Mucosa of descending colon (tissue), 3 donors: Measurements from ENCODE around the gene SERTAD3. TPM values are rescaled to one million over a fixed set of nuclear protein-coding genes. Genes with fewer than 3 reads are reported as not detected.
"Not testable (repeated sequence)": the region's sequence is repeated elsewhere in the genome, so short reads cannot be mapped to it uniquely, and the experiment has no call there.

Source experiments
- ATAC-seq: fragments of 200-7000 bp; cut with Tn5 transposase; one replicate; pipeline ENCODE4 v1.9.1; 2020; ENCODE audit warnings: mild to moderate bottlenecking, moderate library complexity
- DNase-seq, 3 donors: peaks; one replicate each; pipeline ENCODE4 v3.0.0-alpha.2; 2020
- H3K36me3 ChIP-seq: fragments of 200-600 bp; one replicate; pipeline ENCODE4 v1.8.0; 2021; ENCODE audit warnings: low read depth, mild to moderate bottlenecking
- H3K4me1 ChIP-seq: fragments of 200-600 bp; one replicate; pipeline ENCODE4 v1.8.0; 2021; ENCODE audit warnings: low read depth, mild to moderate bottlenecking
- H3K4me3 ChIP-seq: fragments of 200-600 bp; one replicate; pipeline ENCODE4 v1.8.0; 2021; ENCODE audit warnings: mild to moderate bottlenecking
- H3K9me3 ChIP-seq: fragments of 200-600 bp; one replicate; pipeline ENCODE4 v1.8.0; 2021; ENCODE audit warnings: mild to moderate bottlenecking
- intact Hi-C, 2 donors: fragments of 100-400 bp; cut with DNase I in 1 of 2; cut with micrococcal nuclease in 1 of 2; formaldehyde crosslinking; loops; one replicate each; pipeline versions ENCODE4 v1.11.0 to v1.11.1; 2022; cut with DNase I, micrococcal nuclease
- total RNA-seq, 3 donors: library from RNA; stranded (reverse); fragmentation: NEBNext Ultra II Directional in 2 of 3; extraction: Animal tissue kit (Norgen Biotek cat#: 25700) in 2 of 3; gene quantifications; one replicate each; pipeline versions ENCODE4 v1.2.1 to v1.2.4, GENCODE V29; 2021 to 2023
- TF ChIP-seq, protein P1 (sequence below): fragments of 200-600 bp; IDR thresholded peaks from one replicate; pipeline ENCODE4 v1.8.0; 2022; ENCODE audit warnings: antibody characterized with exemption, mild to moderate bottlenecking
- donor health status: DM: no; HTN: no; CAD: no; lungs with moderate emphysema.
- donor health status: DM: no; HTN: no; CAD: no.
- donor health status: DM: no; HTN: yes; CAD: no.

Gene SERTAD3
- total RNA-seq, 3 donors from 2014 or later = 39.3 to 55.4 (median 46.2) TPM

DNA sequence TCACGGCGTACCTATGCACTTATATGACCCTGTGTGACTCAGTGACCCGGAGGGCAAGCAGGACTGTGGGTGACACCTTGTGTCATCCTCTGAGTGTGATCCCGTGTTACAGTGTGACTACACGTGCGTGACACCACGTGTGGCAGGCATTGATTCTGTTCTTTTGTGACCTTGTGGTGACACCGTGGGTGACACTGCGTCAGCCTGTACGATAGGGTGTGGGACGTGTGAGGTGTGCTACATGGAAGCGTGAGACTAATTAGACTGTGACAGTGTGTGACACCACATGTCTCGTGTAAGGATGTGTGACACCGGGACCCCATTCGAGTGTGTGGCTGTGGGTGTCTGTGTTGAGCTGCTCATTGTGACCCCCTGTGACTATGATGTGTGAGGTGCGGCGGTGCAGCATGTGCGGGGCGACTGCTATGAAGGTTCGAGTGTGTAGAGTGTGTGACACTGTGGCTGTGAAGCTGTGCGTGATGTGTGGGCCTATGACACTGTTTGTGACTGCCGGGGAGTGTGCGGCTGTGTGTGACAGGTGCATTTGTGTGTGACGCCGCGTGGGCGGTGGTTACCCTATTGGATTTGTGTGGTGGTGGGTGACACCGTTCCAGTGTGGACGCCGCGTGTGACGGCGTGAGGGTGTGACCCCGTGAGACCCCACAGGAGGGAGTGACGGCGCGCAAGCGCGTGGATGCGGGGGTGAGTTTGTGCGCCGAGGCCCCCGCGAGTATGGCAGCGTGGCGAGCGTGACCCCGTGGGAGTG is 22.3 kb upstream of the SERTAD3 start:
- intact Hi-C loops = no loop called here
- H3K4me1 ChIP-seq = peaks cover 24% of the 10 kb centered on the region
- DNase-seq = peak in 2 of 3 donors; percentile 63 to 77
- H3K36me3 ChIP-seq = peaks cover 4% of the 10 kb centered on the region
- peak; percentile 50 for ATAC-seq
- TF ChIP-seq, protein P1, sequence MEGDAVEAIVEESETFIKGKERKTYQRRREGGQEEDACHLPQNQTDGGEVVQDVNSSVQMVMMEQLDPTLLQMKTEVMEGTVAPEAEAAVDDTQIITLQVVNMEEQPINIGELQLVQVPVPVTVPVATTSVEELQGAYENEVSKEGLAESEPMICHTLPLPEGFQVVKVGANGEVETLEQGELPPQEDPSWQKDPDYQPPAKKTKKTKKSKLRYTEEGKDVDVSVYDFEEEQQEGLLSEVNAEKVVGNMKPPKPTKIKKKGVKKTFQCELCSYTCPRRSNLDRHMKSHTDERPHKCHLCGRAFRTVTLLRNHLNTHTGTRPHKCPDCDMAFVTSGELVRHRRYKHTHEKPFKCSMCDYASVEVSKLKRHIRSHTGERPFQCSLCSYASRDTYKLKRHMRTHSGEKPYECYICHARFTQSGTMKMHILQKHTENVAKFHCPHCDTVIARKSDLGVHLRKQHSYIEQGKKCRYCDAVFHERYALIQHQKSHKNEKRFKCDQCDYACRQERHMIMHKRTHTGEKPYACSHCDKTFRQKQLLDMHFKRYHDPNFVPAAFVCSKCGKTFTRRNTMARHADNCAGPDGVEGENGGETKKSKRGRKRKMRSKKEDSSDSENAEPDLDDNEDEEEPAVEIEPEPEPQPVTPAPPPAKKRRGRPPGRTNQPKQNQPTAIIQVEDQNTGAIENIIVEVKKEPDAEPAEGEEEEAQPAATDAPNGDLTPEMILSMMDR = no peak
- no peaks in the 10 kb centered on the region for H3K9me3 ChIP-seq
- H3K4me3 ChIP-seq = peak overlapping the region; percentile 64

DNA sequence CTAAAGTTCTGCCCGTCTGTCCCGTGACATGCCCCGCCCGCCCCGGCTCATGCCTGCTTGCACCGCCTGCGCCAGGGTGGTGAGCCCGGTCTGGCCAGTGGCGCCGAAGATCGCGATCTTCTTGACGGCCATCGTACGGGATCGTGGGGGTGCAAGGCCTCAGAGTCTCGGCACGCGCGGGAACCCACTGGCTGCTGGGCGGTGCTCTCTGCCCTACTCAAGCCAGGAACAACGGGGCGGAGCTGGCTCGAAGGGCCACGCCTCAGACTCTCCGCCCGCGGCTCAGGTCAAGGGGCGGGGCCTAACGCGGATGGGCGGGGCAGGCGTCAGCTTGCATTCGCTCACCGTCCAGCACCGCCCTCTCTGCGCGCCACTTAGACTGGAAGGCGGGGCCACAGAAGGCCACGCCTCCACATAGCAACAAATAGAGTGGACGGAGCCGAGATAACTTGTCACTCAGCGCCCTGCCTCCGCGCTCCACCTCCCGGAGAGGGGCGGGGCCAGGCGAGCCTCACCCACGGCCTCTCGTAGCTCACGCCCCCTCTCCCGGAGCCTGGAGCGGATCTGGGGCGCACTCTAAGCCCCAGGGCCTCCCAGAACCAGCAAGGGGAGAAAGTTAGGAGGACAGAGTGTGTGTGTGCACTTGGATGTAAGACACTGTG is 21.6 kb upstream of the SERTAD3 start, which contains the start of gene BLVRB:
TSS of gene BLVRB (minus strand) at position 189 of the 662 bp plus-strand sequence. CDS start at position 132, 57 bp downstream.
- peak within 1 kb of the TSS; percentile 64 for H3K4me3 ChIP-seq
- no peaks in the 10 kb centered on the region for H3K9me3 ChIP-seq
- peaks cover 27% of the 10 kb centered on the region for H3K4me1 ChIP-seq
- DNase-seq (peak; percentile 100), ATAC-seq (peak; percentile 94)
- intact Hi-C loops = no loop called here
- TF ChIP-seq, protein P1 = no peak
- peaks cover 4% of the 10 kb centered on the region for H3K36me3 ChIP-seq

DNA sequence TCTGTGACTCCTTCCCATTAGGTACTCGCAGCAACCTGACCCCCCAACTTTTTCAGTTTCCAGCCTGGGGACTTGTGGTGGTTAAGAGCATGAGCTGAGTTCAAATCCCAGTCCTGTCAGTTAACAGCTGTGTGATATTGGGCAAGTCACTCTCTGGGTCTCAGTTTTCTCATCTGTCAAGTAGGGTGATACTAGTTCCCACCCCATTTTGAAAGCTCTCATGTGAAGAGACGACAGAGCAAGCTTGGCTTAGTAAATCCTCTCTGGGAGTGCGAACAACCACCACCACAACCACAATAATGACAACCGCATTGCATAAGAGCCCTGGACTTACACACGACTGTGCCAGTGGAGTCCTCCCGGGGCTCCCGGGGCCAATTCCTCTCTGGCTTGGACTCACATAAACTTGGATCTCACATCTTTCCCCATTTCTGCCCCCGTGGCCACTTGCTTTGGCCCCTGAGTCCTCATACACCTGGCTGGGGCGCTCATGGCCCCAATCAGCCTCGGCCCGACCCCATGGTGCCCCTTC is 21.0 kb upstream of the SERTAD3 start:
- ATAC-seq (peak; percentile 30), DNase-seq (no peak)
- H3K9me3 ChIP-seq = no peaks in the 10 kb centered on the region
- peaks cover 27% of the 10 kb centered on the region for H3K4me1 ChIP-seq
- peak overlapping the region; percentile 64 for H3K4me3 ChIP-seq
- TF ChIP-seq, protein P1 = no peak
- H3K36me3 ChIP-seq = peaks cover 4% of the 10 kb centered on the region
- intact Hi-C loops = no loop called here

DNA sequence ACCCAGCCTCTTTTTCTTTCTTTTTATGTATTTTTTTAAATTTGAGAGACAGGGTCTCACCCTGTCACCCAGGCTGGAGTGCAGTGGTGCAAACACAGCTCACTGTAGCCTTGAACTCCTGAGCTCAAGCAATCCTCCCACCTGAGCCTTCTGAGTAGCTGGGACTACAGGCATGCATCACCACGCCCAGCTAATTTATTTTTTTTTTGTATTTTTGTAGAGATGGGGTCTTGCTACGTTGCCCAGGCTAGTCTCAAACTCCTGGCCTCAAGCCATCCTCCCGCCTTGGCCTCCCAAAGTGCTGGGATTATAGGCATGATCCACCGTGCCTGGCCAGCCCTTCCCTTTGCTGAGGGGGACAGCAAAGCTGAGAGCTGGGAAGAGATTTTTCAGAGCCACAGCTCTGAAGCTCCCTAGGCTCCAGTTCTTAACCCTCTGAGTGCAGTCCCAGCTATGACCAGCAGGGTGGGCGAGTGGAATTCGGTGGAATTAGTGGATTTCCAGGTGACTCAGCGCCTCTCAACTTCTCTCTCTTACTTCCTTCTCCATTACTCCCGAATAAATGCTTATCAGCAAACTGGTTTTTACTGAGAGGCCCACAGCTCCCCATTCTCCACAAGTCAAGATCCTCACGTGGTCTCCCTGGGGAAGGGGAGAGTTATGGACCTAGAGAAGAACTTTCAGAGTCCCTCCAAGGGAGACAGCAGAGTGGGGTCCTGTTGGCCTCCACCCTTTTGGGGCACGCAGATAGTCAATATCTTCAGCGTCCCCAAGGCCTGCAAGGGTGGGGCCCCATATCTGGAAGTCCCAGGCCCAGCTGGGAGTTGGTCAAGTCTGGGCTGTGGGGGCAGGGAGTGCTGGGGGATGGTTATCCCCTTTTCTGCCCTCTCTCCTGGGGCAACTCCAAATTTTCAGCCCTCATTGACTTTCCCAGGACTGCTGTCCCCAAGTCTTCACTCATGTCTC is 20.2 kb upstream of the SERTAD3 start:
- DNase-seq (peak; percentile 79 to 96 (median 91)), ATAC-seq (peak; percentile 55)
- Histone ChIP-seq H3K4me3 (peak overlapping the region; percentile 64), H3K4me1 (peaks cover 27% of the 10 kb centered on the region), H3K9me3 (no peaks in the 10 kb centered on the region), H3K36me3 (peaks cover 4% of the 10 kb centered on the region)
- TF ChIP-seq, protein P1 = peak; percentile 90
- intact Hi-C loops = no loop called here

DNA sequence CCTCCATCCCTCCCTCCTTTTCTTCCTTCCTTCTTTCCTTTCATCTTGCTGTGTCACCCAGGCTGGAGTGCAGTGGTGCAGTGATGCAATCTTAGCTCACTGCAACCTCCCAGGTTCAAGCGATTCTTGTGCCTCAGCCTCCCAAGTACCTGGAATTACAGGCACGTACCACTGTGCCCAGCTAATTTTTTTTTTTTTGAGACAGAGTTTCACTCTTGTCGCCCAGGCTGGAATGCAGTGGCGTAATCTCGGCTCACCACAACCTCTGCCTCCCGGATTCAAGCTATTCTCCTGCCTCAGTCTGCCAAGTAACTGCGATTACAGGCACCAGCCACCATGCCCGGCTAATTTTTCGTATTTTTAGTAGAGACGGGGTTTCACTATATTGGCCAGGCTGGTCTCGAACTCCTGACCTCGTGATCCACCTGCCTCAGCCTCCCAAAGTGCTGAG is 19.5 kb upstream of the SERTAD3 start:
- H3K4me3 ChIP-seq, DNase-seq, ATAC-seq, H3K36me3 ChIP-seq, H3K9me3 ChIP-seq, intact Hi-C loops: not testable (repeated sequence)
- H3K4me1 ChIP-seq = peaks cover 27% of the 10 kb centered on the region
